Choroid plexus epithelial cell (primary cell): ENCODE results near the gene NPAS3.

Source experiments
- DNase-seq: peaks from one replicate; pipeline ENCODE4 v3.0.0-alpha.2; 2010; ENCODE audit warnings: low read depth
- H3K4me3 ChIP-seq: 2 replicates; pipeline ENCODE4 v1.5.1; 2011; ENCODE audit warnings: low read depth, mild to moderate bottlenecking, control low read depth, low read length, moderate library complexity
- CTCF ChIP-seq: conservative IDR thresholded peaks from 2 replicates; pipeline ENCODE4 v1.5.1; 2011; ENCODE audit warnings: low read depth, mild to moderate bottlenecking, control low read depth, inconsistent platforms, low read length, moderate library complexity

Gene NPAS3

GRCh38 chr14:33590891-33591630, 652.4 kb downstream of the NPAS3 start:
- peak; percentile 18 for DNase-seq
- no peak overlapping the region for H3K4me3 ChIP-seq
- no peak for TF ChIP-seq CTCF

- TF ChIP-seq CTCF: no peak
- H3K4me3 ChIP-seq: no peak overlapping the region
- DNase-seq: peak; percentile 54
Measured at GRCh38 chr14:33592297-33592696, 653.6 kb downstream of the NPAS3 start.

- TF ChIP-seq CTCF: no peak
- no peak for DNase-seq
- H3K4me3 ChIP-seq: no peak overlapping the region
Measured at GRCh38 chr14:33596211-33597080, 657.8 kb downstream of the NPAS3 start.

- H3K4me3 ChIP-seq: no peak overlapping the region
- DNase-seq: no peak
- no peak for TF ChIP-seq CTCF
Measured at GRCh38 chr14:33598582-33598981, 659.9 kb downstream of the NPAS3 start.

- H3K4me3 ChIP-seq: no peak overlapping the region
- no peak for TF ChIP-seq CTCF
- peak; percentile 45 for DNase-seq
Measured at GRCh38 chr14:33602396-33602795, 663.7 kb downstream of the NPAS3 start.

GRCh38 chr14:33606591-33606990, 667.9 kb downstream of the NPAS3 start:
- H3K4me3 ChIP-seq: no peak overlapping the region
- DNase-seq: no peak
- no peak for TF ChIP-seq CTCF
